ENCODE data around the gene SLC19A1. TPM values are rescaled to one million over a fixed set of nuclear protein-coding genes. Genes with fewer than 3 reads are reported as not detected.

SLC19A1 gene
- total and polyA plus RNA-seq, 10 donors = 7.5 to 52.8 (median 32.4) TPM

DNA sequence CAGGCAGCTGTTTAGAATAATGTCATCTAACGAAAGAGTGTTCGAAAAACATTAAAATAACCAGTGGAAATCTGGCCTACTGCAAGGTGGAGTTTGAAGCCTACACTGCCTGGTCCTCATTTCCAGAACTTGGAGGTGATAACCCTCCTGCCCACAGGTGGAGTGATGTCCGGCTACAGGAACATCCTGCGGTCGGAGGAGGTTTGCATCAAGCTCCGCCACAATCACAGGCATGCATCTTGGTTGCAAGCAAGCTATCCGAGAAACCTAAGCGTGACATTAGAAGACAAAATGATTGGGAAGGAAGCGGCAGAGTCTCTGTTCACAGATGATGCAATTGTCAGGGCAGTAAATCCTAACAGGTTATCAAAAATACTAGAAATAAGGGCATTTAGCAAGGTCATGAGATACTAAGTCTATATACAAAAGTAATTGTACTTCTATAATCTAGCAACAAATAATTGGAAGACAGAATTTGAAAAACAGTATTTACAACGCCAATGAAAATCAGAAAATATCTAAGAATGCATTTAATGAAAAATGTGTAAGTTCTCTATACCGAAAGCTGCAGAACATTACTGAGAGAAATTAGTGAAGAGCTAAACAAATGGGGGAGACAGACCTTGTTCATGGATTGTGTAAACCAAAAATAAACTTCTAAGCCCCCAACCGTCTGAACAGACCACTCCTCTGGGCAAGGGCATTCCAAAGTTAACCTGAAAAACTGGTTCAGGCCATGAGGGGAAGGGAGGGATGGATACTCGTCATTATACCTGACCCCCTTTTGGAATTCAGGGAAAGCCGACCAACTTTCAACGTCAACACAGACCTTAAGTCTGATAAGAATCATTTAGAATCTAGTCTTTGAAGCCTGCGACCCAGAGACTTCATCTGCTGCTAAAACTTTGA lies 4.7 kb upstream of the SLC19A1 start:
- intact Hi-C loops (cut with DNase I; ENCODE audit: low total_unique reads) = no loop called here
- H3K27ac ChIP-seq = no peak overlapping the region
- H3K27me3 ChIP-seq (replicated peaks in 1 of 7) = no peaks in the 10 kb centered on the region
- TF ChIP-seq POLR2A (IDR thresholded peaks at IDR 0.05) (no peak), POLR2AphosphoS5 (IDR thresholded peaks at IDR 0.05) (no peak)
- TF ChIP-seq, protein P1, sequence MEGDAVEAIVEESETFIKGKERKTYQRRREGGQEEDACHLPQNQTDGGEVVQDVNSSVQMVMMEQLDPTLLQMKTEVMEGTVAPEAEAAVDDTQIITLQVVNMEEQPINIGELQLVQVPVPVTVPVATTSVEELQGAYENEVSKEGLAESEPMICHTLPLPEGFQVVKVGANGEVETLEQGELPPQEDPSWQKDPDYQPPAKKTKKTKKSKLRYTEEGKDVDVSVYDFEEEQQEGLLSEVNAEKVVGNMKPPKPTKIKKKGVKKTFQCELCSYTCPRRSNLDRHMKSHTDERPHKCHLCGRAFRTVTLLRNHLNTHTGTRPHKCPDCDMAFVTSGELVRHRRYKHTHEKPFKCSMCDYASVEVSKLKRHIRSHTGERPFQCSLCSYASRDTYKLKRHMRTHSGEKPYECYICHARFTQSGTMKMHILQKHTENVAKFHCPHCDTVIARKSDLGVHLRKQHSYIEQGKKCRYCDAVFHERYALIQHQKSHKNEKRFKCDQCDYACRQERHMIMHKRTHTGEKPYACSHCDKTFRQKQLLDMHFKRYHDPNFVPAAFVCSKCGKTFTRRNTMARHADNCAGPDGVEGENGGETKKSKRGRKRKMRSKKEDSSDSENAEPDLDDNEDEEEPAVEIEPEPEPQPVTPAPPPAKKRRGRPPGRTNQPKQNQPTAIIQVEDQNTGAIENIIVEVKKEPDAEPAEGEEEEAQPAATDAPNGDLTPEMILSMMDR (IDR thresholded peaks at IDR 0.05 in 8 of 11, conservative IDR thresholded peaks at IDR 0.05 in 3 of 11) = no peak
- WGBS, 5 donors = 80 to 85% (median 82%) methylated on average over 16 of the region's 16 CpGs
- peak; percentile 25 for DNase-seq
- peaks cover 1 to 51% (median 34%) of the 10 kb centered on the region in 6 donors for H3K4me1 ChIP-seq
- no peaks in the 10 kb centered on the region for H3K36me3 ChIP-seq
- no peaks in the 10 kb centered on the region for H3K9me3 ChIP-seq
- H3K4me3 ChIP-seq = no peak overlapping the region

DNA sequence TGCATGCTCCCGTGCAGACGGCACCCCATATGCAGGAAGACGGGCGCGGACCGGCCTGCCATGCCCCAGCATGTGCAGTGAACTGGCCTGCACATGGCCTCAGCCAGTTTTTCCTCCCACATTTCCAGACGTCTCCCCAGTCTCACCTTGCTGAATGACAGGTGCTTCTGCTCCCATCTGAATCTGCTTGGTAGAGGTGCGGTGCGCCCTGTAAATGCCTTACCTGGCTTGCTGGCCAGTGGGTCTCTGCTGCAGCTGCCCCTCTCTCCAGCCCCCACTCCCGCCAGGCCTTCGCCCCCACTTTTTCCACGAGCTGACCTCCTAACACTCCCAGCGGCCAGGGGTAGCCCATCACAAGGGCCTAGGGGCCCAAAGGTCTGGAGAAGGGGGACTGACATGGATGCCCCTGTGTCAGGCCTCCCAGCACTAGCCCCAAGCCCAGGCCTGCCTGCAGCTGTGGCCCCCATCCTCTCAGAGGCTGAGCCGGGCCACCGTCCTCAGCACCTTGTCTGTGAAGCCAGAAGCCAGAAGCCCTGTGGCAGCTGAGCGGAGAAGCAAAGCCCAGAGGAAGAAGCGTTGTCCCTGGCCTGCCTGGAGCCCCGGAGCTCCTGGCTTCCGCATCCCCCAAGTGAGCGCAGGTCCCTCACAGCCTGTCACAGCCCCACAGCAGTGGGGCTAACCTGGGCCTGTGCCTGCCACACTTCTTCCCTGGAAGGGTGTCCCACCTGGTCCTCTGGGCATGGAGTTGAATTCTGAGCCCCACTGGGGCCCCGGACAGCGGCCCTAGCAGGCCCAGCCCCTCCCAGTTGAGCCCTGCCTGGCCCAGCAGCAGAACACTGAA lies 3.7 kb upstream of the SLC19A1 start:
- DNase-seq = peak; percentile 69
- H3K9me3 ChIP-seq = no peaks in the 10 kb centered on the region
- TF ChIP-seq POLR2AphosphoS5 (IDR thresholded peaks at IDR 0.05) (no peak), POLR2A (IDR thresholded peaks at IDR 0.05) (no peak)
- TF ChIP-seq, protein P1 (IDR thresholded peaks at IDR 0.05 in 8 of 11, conservative IDR thresholded peaks at IDR 0.05 in 3 of 11) = no peak
- H3K27ac ChIP-seq = no peak overlapping the region
- intact Hi-C loops (cut with DNase I; ENCODE audit: low total_unique reads) = no loop called here
- H3K27me3 ChIP-seq (replicated peaks in 1 of 7) = no peaks in the 10 kb centered on the region
- no peak overlapping the region for H3K4me3 ChIP-seq
- WGBS, 5 donors = 86 to 94% (median 93%) methylated on average over 18 to 22 of the region's 22 CpGs
- peaks cover 5 to 51% (median 34%) of the 10 kb centered on the region in 6 donors for H3K4me1 ChIP-seq
- no peaks in the 10 kb centered on the region for H3K36me3 ChIP-seq

DNA sequence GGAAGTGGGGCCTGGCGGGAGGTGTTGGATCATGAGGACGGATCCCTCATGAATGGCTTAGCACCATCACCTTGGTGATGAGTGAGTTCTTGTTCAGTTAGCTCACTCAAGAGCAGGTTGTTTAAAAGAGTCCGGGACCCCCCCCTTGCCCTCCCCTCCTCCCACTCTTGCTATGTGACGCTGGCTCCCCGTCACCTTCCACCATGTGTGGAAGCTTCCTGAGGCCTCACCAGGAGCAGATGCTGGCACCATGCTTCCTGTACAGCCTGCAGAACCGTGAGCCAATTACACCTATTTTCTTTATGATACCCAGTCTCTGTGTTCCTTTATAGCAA lies 3.0 kb upstream of the SLC19A1 start:
- no peak for DNase-seq
- WGBS, 5 donors = 91 to 95% (median 94%) methylated on average over 5 to 6 of the region's 6 CpGs
- peaks cover 5 to 52% (median 33%) of the 10 kb centered on the region in 6 donors for H3K4me1 ChIP-seq
- TF ChIP-seq, protein P1 (IDR thresholded peaks at IDR 0.05 in 8 of 11, conservative IDR thresholded peaks at IDR 0.05 in 3 of 11) = no peak
- TF ChIP-seq POLR2AphosphoS5 (IDR thresholded peaks at IDR 0.05) = no peak
- no peak overlapping the region for H3K27ac ChIP-seq
- no peaks in the 10 kb centered on the region for H3K27me3 ChIP-seq (replicated peaks in 1 of 7)
- intact Hi-C loops (cut with DNase I; ENCODE audit: low total_unique reads) = no loop called here
- no peaks in the 10 kb centered on the region for H3K36me3 ChIP-seq
- H3K4me3 ChIP-seq = no peak overlapping the region
- no peaks in the 10 kb centered on the region for H3K9me3 ChIP-seq
